ENCODE measurements around the gene MCL1.

The MCL1 gene

DNA sequence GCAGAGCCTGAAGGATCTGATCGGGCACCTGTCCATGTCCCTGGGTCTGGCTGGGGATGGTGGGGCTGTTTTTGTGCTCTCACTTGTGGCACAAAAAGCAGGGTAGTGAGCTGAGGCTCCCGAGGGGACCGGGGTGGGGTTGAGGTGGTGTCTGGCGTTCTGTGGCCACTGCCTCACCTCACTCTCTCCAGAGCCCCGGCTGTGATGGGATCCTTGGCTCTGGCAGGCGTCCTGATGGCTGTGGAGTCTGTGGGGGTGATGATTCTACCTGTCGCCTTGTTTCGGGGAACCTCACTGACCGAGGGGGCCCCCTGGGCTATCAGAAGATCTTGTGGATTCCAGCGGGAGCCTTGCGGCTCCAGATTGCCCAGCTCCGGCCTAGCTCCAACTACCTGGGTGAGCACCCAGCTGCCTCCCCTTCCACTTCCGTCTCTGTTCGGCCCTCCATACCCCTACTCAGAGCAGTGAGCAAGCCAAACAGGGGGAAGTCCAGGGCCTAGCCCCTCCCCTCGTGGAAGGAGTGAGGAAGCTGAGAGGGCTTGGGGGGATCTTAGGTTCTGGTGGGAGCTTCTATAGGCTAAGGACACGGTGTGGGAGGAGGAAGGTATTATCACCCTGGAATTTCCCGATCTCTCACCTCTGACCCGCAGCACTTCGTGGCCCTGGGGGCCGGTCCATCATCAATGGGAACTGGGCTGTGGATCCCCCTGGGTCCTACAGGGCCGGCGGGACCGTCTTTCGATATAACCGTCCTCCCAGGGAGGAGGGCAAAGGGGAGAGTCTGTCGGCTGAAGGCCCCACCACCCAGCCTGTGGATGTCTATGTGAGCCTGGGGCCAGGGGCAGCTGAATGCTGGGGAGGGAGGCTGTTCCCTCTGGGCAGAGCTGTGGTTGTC lies 23.2 kb downstream of the MCL1 start:
- no peak for DNase-seq

DNA sequence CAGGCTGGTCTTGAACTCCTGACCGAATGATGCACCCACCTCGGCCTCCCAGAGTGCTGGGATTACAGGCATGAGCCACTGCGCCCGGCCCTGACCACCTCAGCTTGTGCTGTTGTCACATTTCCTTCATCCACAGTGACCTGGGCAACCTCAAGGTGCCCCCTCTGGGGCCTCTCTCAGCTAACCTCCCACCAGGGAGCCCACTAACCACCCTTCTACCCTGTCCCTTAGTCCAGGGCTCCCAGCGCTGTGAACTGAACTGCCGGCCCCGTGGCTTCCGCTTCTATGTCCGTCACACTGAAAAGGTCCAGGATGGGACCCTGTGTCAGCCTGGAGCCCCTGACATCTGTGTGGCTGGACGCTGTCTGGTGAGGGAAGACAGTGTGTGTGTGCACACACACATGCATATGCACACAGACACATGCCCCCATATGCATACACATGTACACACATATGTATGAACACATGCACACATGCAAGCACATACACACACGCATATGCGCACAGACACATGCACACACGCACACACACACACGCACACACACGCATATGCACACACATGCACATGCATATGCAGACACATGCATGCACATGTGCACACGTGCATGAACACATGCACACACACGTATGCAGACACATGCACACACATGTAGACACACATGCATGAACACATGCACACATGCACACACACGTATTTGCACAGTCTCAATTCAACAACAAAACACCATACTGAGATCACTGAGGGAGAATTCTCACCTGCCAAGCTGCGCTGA lies 24.0 kb downstream of the MCL1 start:
- DNase-seq: no peak

DNA sequence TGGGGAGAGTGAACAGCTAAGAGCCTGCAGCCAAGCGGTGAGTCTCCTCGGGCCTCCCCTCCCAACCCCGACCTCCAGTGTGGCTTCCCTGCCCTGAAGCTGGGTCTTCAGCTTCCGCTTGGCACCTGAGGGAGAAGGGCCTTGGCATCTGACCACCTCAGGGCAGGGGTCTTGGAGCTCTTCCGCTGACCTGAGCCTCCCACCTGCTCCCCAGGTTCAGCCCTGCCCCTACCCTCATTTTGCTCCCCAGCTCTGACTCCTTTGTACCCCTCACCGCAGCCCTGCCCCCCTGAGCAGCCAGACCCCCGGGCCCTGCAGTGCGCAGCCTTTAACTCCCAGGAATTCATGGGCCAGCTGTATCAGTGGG lies 25.3 kb downstream of the MCL1 start:
- DNase-seq: no peak

DNA sequence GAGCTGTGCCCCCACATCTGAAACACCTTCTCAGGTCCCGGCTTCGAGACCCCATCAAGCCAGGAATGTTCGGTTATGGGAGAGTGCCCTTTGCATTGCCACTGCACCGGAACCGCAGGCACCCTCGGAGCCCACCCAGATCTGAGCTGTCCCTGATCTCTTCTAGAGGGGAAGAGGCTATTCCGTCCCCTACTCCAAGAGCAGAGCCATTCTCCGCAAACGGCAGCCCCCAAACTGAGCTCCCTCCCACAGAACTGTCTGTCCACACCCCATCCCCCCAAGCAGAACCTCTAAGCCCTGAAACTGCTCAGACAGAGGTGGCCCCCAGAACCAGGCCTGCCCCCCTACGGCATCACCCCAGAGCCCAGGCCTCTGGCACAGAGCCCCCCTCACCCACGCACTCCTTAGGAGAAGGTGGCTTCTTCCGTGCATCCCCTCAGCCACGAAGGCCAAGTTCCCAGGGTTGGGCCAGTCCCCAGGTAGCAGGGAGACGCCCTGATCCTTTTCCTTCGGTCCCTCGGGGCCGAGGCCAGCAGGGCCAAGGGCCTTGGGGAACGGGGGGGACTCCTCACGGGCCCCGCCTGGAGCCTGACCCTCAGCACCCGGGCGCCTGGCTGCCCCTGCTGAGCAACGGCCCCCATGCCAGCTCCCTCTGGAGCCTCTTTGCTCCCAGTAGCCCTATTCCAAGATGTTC lies 25.9 kb downstream of the MCL1 start:
- no peak for DNase-seq

DNA sequence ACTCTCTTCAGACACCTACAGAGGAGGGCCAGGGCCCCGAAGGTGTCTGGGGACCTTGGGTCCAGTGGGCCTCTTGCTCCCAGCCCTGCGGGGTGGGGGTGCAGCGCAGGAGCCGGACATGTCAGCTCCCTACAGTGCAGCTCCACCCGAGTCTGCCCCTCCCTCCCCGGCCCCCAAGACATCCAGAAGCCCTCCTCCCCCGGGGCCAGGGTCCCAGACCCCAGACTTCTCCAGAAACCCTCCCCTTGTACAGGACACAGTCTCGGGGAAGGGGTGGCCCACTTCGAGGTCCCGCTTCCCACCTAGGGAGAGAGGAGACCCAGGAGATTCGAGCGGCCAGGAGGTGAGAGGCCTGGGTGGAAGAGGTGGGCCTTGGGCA lies 26.5 kb downstream of the MCL1 start:
- DNase-seq: no peak

DNA sequence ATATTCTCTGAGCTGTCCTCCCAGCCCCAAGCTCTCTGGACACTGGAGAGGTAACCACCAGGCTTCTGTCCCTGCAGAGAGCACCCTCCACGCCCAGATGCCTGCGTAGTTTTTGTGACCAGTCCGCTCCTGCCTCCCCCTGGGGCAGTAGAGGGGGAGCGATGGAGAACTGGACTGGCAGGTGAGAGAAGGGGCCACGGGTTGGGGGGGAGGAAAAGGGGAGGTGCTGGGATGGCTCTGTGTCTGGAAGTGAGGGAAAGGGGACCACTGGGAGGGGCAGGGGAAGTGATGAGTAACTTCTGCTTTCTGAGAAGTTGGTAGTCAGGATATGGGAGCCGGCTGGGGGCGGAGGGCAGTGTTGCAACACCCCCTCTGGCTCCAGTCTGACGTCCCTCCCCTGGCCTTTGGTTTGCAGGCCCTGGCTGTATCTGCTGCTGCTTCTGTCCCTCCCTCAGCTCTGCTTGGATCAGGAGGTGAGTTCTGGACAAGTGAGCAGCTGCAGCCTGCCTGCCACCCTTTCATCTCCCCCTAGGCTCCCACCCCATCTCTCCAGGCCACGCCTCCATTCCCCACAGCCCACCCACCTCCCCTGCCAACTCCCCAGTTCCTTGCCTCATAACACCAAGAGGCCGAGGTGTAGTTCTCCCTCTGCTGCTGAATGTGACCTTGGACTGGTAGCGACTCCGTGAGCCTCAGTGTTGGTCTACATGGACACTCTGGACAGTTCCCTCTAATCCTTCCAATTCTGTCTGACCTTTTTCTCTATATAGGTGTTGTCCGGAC lies 27.1 kb downstream of the MCL1 start:
- DNase-seq: no peak

DNA sequence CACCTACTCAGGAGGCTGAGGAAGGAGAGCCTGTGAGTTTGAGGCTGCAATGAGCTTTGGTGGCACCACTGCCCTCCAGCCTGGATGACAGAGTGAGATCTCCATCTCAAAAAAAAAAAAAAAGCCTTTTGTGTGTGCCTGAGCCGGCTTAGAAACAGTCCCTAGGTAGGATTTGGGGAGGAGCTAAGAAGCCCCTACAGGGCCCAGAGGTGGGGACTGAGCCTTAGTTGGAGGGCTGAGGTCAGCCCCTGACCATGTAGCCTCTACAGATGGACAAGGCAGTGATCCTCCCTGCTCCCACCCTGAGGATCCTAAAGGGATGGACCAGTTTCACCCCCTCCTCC lies 27.7 kb downstream of the MCL1 start:
- no peak for DNase-seq

DNA sequence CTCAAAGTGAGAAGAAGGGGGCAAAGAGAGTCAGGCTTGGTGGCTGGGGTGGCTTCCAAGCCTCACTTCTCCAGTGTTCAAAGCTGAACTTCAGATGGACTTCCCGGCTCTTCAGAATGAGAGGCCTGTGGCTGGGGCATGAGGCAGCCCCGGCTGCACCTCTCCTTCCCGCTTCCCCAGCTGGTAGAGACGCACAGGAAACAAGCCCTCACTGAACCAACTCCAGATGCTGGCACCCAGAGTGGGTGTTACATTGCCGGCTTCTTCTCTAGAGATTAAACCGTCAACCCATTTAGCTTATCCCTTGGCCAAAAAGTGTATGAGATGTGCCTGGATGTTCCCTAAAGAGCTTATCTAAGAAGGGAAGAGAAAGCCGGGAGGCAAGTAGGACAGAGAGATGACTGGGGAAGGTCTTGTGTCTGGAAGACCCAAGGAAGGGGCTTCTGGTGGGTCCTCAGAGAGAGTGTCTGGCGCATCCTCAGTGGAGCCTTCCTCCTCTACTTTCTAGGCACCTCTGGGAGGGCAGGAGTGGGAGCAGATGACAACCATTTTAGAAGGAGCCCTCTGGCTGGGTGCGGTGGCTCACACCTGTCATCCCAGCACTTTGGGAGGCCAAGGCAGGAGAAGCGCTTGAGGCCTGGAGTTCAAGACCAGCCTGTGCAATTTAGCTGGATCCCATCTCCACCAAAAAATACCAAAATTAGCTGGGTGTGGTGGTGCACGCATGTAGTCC lies 28.2 kb downstream of the MCL1 start:
- no peak for DNase-seq

DNA sequence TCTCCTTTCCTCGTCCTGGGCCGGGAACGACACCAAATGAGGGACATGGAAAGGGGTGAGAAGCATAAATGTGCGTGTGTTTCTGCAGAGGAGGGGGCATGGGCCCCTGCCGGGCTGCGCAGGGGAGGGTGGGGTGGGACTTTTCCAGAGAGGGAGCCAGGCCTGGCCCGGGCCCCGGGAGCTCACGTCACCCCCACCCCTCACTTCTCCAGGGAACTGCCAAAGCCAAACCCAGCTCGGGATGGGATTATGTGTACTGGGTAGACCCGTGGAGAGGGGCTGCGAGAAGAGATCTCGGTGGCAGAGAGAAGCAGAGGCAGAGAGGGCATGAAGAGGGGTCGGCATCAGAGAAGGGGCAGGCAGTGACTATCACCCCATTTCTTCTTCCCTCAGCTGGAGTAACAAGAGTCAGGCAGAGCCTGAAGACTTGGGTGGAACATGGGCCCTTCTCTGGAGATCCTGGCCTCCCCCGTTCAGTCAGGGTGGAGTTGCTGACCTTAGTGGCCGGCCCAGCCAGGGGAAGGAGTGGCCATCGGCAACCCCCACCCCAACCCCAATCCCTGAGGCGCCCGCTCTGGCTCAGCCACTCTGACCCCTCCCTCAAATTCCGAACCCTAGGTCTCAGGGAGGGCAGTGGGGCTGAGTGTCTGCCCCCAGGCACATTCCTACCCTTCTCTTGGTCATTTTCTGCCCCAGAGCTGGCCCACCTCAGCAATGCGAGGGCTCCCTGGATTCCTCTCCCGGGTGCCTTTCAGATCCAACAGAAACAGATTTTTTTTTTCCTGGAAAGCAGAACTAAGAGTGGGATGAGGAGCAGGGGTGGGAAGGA lies 29.0 kb downstream of the MCL1 start:
- DNase-seq: no peak

DNA sequence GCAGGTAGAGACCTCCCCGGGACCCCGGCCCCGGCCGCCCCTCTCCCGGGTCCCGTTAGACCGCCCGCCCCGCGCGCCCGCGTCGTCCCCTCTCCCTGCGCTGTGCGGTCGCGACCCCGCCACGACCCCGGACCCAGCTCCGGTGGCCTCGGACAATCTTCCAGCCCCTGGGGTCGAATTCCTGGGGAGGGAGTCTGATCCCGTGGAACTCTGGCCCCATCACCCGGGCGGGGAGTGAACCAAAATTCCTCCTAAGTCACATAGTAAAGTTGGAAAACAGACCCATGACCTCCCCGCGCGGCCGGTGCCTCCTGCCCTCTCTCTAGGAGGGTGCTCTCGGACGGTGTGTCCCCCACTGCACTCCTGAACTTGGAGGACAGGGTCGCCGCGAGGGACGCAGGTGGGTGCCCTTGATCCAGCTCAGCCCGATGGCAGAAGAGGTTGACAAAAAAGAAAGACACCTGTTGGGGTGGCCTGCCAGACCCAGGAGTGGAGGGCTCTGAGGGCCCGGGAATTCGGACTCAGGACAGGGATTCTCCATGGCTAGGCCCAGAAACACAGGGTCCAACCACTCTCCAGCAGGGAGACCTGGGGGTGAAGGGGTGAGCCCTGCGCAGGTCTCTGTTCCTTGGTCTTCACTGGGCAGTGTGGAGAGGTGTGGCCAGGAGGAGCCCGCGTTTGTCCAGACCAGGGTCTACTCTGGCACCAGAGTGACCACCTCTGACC lies 29.8 kb downstream of the MCL1 start:
- no peak for DNase-seq

DNA sequence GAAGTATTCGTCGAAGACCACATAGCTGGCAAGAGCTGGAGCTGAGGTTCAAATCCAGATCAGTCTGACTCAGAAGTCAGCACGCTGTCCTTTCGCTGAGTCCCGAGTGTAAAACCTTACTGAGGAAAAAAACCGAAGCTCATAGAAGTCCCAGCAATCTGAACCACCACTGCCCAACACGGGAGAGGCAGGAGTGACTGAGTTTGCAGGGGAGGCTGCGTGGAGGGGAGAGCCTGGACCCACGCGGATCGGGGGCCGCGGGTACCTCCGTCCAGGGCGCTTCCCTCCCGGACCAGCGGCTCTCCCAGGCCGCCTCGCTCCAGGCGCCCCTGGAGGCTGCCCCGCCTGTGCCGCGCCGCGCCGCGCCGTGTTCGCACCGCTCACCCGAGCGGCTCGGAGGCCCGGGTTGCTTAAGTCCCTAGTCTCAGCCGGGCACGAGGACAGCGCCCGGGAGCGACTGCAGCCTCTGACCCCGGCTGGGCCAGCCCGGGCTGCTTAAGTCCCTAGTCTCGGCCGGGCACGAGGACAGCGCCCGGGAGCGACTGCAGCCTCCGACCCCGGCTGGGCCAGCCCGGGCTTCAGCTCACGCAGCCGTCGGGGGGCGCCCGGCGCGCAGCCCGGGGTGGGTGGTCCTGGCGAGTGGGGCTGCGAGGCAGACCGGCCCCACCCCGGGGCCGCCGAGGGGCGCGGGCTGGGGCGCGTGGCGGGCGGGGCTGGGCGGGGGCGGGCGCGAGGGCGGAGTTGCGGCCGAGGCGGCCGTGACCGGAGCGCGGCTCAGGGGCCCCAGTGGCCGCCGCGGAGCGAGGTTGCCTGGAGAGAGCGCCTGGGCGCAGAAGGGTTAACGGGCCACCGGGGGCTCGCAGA lies 30.5 kb downstream of the MCL1 start, which contains the start of gene ADAMTSL4:
Gene ADAMTSL4 (plus strand): TSS at position 777 of the 864 bp plus-strand sequence. CDS start 2,881 bp downstream, outside the sequence.
- no peak for DNase-seq

DNA sequence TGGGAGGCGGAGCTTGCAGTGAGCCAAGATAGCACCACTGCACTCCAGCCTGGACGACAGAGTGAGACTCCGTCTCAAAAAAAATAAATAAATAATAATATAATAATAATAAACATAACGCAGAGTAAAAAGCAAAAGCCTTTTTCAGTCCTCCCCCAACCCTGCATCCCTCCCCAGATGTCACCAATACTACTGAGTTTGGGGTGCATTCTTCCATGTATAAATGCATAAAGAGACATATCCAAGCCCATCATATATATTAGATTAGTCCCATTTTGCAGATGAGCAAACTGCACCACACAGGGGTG lies 31.1 kb downstream of the MCL1 start:
- no peak for DNase-seq

DNA sequence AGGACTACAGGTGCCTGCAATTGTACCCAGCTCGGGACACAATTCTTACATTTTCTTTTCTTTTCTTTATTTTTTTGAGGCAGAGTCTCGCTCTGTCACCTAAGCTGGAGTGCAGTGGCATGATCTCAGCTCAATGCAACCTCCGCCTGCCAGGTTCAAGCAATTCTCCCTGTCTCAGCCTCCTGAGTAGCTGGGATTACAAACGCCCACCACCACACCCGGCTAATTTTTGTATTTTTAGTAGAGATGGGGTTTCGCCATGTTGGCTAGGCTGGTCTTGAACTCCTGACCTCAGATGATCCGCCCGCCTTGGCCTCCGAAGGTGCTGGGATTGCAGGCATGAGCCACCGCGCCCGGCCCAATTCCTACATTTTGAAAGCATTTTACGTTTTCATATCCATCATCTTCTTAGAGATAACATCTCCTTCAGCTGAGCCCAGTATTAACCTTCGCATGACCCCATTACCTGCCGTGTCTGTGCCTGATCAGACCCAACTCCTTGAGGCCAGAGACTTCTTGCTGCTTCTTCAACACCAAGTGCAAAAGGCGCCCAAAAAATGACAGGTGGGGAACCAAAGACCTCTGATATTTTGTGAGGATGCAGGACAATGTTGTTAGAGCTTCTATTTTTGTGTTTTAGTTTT lies 33.0 kb downstream of the MCL1 start:
- DNase-seq: no peak

DNA sequence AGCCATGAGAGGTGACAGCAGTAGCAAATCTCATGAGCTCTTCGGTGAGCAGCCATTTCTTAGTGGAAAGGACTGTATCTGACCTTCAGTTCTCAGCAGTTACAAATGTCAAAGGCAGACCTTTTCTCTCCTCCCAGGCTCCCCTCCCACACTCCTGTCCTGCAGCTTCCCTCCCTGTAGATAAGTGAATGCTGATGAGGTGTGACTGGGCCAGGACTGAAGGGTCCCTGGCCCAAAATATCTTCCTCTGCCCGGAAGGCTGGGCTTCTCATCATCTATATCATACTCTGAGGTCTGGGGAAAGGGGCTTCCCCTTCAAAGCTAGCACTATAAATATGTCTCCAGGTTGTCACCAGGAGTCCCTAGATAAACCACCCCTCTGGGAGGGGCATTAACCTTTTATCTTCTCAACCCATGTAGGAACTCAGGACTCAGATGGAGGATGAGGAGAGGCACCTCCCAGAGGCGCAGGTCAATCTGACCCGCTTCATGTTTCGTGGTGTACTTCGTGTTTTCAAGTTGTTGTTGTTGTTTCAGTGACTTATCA lies 33.9 kb downstream of the MCL1 start:
- DNase-seq: no peak

DNA sequence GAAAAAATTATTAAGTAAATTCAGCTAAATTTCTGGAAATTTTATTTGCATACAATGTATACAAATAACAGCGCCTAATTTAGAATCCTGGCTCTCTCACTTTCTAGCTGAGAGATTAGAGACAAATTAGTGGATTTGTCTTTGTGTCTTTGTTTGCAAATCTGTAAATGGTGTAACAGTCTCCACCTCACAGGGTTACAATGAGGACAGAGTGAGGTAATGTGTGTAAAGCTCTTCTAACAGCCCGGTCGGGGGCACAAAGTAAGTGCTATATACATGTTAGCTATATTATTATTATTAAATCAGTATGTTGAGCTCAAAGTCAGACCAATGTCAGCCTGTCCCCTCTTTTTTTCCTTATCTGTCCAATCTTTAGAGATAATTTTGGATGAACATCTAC lies 35.2 kb downstream of the MCL1 start:
- no peak for DNase-seq

DNA sequence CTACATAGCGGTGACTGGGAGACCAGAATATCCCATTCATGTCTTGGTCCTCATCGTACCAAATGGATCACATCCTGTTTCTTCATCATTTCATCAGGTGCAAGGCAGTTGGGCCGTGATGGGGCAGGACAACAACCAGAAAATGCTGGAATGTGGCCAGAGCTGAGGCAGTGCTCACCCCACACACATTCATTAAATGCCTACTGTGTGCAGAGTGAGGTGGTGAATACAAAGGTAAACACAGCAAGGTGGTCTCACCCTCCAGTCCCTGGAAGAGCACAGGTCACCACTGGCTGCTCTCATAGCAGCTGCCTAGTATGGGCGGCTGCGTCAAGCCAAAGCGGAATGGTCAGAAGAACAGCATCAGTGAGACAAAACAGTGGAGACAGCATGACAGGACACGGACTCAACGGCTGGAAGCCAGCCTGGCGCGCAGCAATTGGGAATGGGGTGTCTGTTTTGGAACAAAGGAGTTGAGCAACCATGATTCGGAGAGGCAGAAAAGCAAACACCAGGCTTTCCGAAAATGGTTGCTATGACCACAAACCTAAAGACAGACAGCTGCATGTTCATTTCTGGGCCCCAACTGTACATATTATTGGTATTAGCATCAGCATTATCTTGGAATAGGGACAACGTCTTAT lies 35.8 kb downstream of the MCL1 start:
- no peak for DNase-seq

DNA sequence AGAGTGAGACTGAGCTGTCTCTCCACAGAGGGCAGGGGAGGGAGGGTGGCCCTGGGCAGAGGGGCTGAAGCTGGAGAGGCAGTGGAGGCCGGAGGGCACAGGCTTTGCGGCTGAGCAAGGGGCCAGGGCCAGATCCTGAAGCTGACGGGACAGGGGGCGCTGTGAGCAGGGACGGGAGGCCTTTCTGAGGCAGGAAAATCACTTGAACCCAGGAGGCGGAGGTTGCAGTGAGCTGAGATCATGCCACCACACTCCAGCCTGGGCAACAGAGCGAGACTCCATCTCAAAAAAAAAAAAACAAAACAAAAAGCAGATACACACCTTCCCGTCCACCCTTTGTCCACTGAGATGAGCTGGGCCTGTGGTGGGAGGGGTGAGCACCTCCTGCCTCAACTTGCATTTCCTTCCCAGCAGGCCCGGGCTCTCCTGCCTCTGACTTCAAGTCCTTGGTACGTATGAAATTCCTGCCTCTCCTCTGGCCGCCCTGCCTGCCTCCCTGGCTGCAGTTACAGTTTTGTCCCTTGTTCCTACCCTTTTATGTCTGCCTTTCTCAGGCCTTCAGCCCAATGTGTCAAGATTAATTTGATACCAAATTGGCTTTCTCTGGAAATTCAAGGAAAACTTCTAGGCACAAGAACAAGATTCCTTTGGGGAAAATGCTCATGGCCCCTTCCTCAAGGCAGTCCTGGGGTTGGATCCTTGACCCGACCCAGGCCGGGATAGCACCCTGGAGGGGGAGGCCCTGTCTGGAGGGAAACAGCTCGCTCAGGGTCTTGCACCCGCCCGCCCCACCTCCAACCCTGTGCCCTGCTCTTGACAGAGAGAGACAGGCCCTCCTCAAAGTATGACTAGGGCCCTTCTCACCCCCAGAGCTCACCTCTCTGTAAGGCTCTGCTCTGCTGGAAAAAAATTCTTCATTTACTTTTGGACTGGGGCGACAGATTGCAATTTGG lies 41.4 kb downstream of the MCL1 start:
- no peak for DNase-seq

All from CD4-positive, alpha-beta T cell treated with Interleukin-4 for 4 hours (primary cell).